Measurements from ENCODE around the gene ZNF385B. TPM values are rescaled to one million over a fixed set of nuclear protein-coding genes. Genes with fewer than 3 reads are reported as not detected.

Gene ZNF385B
- polyA plus RNA-seq, 1 donor from 2014 or later: 0.31 TPM

- no peaks in the 10 kb centered on the region for H3K27me3 ChIP-seq (ENCODE audit: insufficient read depth, low read depth, low read length)
- H3K79me2 ChIP-seq (replicated peaks; ENCODE audit: insufficient read depth, low read length): no peaks in the 10 kb centered on the region
- TF ChIP-seq EZH2 (IDR thresholded peaks at IDR 0.05; ENCODE audit: borderline replicate concordance, insufficient read depth, low read length, poor library complexity, severe bottlenecking) (no peak), RAD21 (conservative IDR thresholded peaks at IDR 0.05) (no peak), MXI1 (conservative IDR thresholded peaks at IDR 0.05; ENCODE audit: poor library complexity, severe bottlenecking) (no peak), EP300 (conservative IDR thresholded peaks at IDR 0.05; ENCODE audit: poor library complexity, severe bottlenecking) (no peak), TAF1 (IDR thresholded peaks at IDR 0.05; ENCODE audit: low read depth) (no peak), CTCF (IDR thresholded peaks at IDR 0.05; ENCODE audit: poor library complexity, severe bottlenecking) (no peak), REST (IDR thresholded peaks at IDR 0.05; ENCODE audit: borderline replicate concordance) (no peak), SMC3 (conservative IDR thresholded peaks at IDR 0.05; ENCODE audit: poor library complexity) (no peak), POLR2AphosphoS5 (IDR thresholded peaks at IDR 0.05) (no peak)
- H3K27ac ChIP-seq (ENCODE audit: low read length): no peak overlapping the region
- no peaks in the 10 kb centered on the region for H3K36me3 ChIP-seq (ENCODE audit: insufficient read depth, low read length)
- no peak overlapping the region for H3K4me3 ChIP-seq (ENCODE audit: low read length)
- H2AFZ ChIP-seq (ENCODE audit: low read depth, low read length): no peak overlapping the region
- H3K9me3 ChIP-seq (ENCODE audit: low read length): peaks cover 7% of the 10 kb centered on the region
- H3K9me2 ChIP-seq (ENCODE audit: insufficient read depth, low read length): no peaks in the 10 kb centered on the region
- H3K9ac ChIP-seq (ENCODE audit: low read length): no peak overlapping the region
- no peaks in the 10 kb centered on the region for H4K20me1 ChIP-seq (ENCODE audit: insufficient read depth)
- H3F3A ChIP-seq (ENCODE audit: insufficient read depth, low read length, poor library complexity, severe bottlenecking): no peaks in the 10 kb centered on the region
- H3K4me2 ChIP-seq (ENCODE audit: low read length): no peak overlapping the region
Measured at GRCh38 chr2:179899666-179900065, 38.3 kb upstream of the ZNF385B start.

- Histone ChIP-seq H3K36me3 (ENCODE audit: insufficient read depth, low read length) (no peaks in the 10 kb centered on the region), H3K79me2 (replicated peaks; ENCODE audit: insufficient read depth, low read length) (no peaks in the 10 kb centered on the region), H3K9me2 (ENCODE audit: insufficient read depth, low read length) (no peaks in the 10 kb centered on the region), H3K9ac (ENCODE audit: low read length) (no peak overlapping the region), H3K9me3 (ENCODE audit: low read length) (peaks cover 7% of the 10 kb centered on the region), H2AFZ (ENCODE audit: low read depth, low read length) (no peak overlapping the region), H3K27me3 (ENCODE audit: insufficient read depth, low read depth, low read length) (no peaks in the 10 kb centered on the region), H4K20me1 (ENCODE audit: insufficient read depth) (no peaks in the 10 kb centered on the region), H3K27ac (ENCODE audit: low read length) (no peak overlapping the region), H3K4me2 (ENCODE audit: low read length) (no peak overlapping the region), H3K4me3 (ENCODE audit: low read length) (no peak overlapping the region), H3F3A (ENCODE audit: insufficient read depth, low read length, poor library complexity, severe bottlenecking) (no peaks in the 10 kb centered on the region)
- no peak for TF ChIP-seq RAD21 (conservative IDR thresholded peaks at IDR 0.05)
- no peak for TF ChIP-seq SMC3 (conservative IDR thresholded peaks at IDR 0.05; ENCODE audit: poor library complexity)
- no peak for TF ChIP-seq CTCF (IDR thresholded peaks at IDR 0.05; ENCODE audit: poor library complexity, severe bottlenecking)
- TF ChIP-seq TAF1 (IDR thresholded peaks at IDR 0.05; ENCODE audit: low read depth): no peak
- no peak for TF ChIP-seq EP300 (conservative IDR thresholded peaks at IDR 0.05; ENCODE audit: poor library complexity, severe bottlenecking)
- no peak for TF ChIP-seq REST (IDR thresholded peaks at IDR 0.05; ENCODE audit: borderline replicate concordance)
- TF ChIP-seq MXI1 (conservative IDR thresholded peaks at IDR 0.05; ENCODE audit: poor library complexity, severe bottlenecking): no peak
Measured at GRCh38 chr2:179898873-179899272, 37.5 kb upstream of the ZNF385B start.

Measured in neural cell (in vitro differentiated cells).